Measurements from ENCODE around the gene EVI2A.
A peak's percentile ranks its signal among the peaks of the same experiment; 100 is the strongest.
"Not testable (repeated sequence)": the region's sequence is repeated elsewhere in the genome, so short reads cannot be mapped to it uniquely, and the experiment has no call there.

The EVI2A gene

DNA sequence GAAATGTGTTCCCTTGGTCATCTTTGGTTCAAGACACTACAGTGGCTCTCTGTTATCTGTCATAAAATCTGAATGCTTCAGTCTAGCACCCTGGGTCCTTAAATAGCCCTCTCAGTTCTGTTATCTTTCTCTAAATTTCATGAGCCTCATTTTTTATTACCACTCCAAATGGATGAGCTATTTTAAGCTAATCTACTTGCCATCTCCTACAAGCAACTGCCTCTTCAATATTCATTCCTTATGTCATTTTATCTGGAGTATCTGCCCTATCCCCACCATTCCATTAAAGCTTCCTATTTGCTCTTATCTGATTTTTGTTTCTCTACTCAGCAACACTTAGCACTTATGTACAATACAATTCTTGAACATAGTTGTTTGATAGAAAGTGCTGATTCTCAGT lies 28.0 kb upstream of the EVI2A start:
- DNase-seq (ENCODE audit: low read depth), result no peak
- TF ChIP-seq, protein P1, sequence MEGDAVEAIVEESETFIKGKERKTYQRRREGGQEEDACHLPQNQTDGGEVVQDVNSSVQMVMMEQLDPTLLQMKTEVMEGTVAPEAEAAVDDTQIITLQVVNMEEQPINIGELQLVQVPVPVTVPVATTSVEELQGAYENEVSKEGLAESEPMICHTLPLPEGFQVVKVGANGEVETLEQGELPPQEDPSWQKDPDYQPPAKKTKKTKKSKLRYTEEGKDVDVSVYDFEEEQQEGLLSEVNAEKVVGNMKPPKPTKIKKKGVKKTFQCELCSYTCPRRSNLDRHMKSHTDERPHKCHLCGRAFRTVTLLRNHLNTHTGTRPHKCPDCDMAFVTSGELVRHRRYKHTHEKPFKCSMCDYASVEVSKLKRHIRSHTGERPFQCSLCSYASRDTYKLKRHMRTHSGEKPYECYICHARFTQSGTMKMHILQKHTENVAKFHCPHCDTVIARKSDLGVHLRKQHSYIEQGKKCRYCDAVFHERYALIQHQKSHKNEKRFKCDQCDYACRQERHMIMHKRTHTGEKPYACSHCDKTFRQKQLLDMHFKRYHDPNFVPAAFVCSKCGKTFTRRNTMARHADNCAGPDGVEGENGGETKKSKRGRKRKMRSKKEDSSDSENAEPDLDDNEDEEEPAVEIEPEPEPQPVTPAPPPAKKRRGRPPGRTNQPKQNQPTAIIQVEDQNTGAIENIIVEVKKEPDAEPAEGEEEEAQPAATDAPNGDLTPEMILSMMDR (conservative IDR thresholded peaks at IDR 0.05; ENCODE audit: low read length), result no peak
- H3K4me3 ChIP-seq (ENCODE audit: low read length), result no peak overlapping the region

DNA sequence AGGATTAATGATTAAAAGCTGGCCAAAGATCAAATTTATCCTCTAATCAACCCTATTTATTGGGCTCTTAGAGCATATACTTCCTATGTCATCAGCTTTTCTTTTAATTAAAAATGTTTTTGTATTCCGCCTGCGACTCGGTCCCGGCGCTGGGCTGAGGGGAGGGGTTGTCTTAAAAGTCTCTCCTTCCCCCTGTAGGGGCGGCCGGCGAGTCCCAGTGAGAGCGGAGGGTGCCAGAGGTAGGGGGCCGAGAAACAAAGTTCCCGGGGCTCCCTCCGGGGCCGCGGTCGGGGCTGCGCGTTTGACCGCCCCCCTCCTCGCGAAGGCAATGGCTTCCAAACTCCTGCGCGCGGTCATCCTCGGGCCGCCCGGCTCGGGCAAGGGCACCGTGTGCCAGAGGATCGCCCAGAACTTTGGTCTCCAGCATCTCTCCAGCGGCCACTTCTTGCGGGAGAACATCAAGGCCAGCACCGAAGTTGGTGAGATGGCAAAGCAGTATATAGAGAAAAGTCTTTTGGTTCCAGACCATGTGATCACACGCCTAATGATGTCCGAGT lies 23.8 kb upstream of the EVI2A start:
- H3K4me3 ChIP-seq (ENCODE audit: low read length); DNase-seq (ENCODE audit: low read depth): not testable (repeated sequence)

- DNase-seq (ENCODE audit: low read depth), result peak; percentile 65
- H3K4me3 ChIP-seq (ENCODE audit: low read length), result no peak overlapping the region
- TF ChIP-seq, protein P1 (conservative IDR thresholded peaks at IDR 0.05; ENCODE audit: low read length), result 0 out of 2 replicates have a peak, but pooled peaks have one; percentile 6
Observed at GRCh38 chr17:31339906-31340661, 18.7 kb upstream of the EVI2A start.

DNA sequence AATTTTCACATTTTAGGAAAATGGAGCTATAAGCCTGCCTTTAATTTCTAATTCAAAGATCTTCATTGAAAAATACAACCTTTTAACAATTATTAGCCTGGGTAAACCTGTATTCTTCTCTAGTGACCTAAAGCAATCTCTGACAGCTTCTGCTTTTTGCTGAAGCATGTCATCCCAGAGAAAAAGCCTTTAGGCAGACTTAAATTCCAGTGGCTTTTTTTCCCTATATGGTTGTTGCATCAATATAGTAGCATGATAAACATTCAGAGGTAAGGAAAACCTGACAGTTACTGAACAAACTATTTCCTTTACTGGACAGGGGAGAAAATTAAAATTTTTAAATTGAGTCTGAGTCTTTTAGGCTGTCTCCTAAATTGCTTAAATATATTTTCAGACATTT lies 7.8 kb upstream of the EVI2A start:
- peak; percentile 9 for DNase-seq (ENCODE audit: low read depth)
- TF ChIP-seq, protein P1 (conservative IDR thresholded peaks at IDR 0.05; ENCODE audit: low read length), result no peak
- no peak overlapping the region for H3K4me3 ChIP-seq (ENCODE audit: low read length)

- TF ChIP-seq, protein P1 (conservative IDR thresholded peaks at IDR 0.05; ENCODE audit: low read length), result no peak
- H3K4me3 ChIP-seq (ENCODE audit: low read length), result no peak overlapping the region
- DNase-seq (ENCODE audit: low read depth), result peak; percentile 78
Observed at GRCh38 chr17:31328160-31328535, 6.7 kb upstream of the EVI2A start.

- H3K4me3 ChIP-seq (ENCODE audit: low read length), result no peak overlapping the region
- TF ChIP-seq, protein P1 (conservative IDR thresholded peaks at IDR 0.05; ENCODE audit: low read length), result no peak
- DNase-seq (ENCODE audit: low read depth), result peak; percentile 91
Observed at GRCh38 chr17:31327534-31328159, 6.2 kb upstream of the EVI2A start.

DNA sequence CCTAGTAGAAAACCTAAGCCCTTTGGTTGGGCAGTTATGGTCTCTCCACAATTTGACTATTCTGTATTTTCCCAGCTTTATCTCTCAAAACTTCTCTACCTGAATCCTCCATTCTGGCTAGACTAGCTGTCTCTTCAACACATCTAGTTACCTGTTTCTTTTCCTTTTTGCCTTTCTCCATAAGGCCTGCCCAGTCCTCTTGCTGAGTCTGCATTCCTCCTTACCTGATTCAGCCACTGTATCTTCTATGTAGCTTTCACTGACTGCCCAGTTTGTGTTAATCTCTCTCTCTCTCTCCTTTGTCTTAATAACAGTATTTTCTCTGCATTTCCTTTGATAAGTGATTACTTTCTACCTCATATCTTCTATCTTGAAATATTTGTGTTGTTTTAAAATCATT lies 2.1 kb upstream of the EVI2A start:
- H3K4me3 ChIP-seq (ENCODE audit: low read length), result no peak overlapping the region
- no peak for DNase-seq (ENCODE audit: low read depth)
- TF ChIP-seq, protein P1 (conservative IDR thresholded peaks at IDR 0.05; ENCODE audit: low read length), result no peak

All from AG10803 (cell line).